HCT116 (cell line): ENCODE results near the gene CACNA1C.

Source experiments
- EGR1 ChIP-seq: IDR thresholded peaks from 2 replicates; pipeline ENCODE4 v1.6.1; 2012; ENCODE audit warnings: low read depth
- ELF1 ChIP-seq: IDR thresholded peaks from 2 replicates; pipeline ENCODE4 v1.6.1; 2012; ENCODE audit warnings: low read depth, borderline replicate concordance
- EZH2phosphoT487 ChIP-seq: fragments of 200-600 bp; IDR thresholded peaks from 2 replicates; pipeline ENCODE4 v1.6.1; 2018; ENCODE audit warnings: antibody characterized with exemption, borderline replicate concordance
- JUND ChIP-seq: IDR thresholded peaks from 2 replicates; pipeline ENCODE4 v1.6.1; 2012
- POLR2A ChIP-seq: IDR thresholded peaks from 2 replicates; pipeline ENCODE4 v1.7.0; 2011; ENCODE audit warnings: borderline replicate concordance; ENCODE audit not compliant: insufficient read depth, insufficient read length; ENCODE audit errors: extremely low read depth
- POLR2AphosphoS5 ChIP-seq: IDR thresholded peaks from 2 replicates; pipeline ENCODE4 v1.6.1; 2011; ENCODE audit warnings: mild to moderate bottlenecking, low read depth, low read length, moderate library complexity
- RAD21 ChIP-seq: IDR thresholded peaks from 2 replicates; pipeline ENCODE4 v1.6.1; 2012; ENCODE audit warnings: low read depth, mild to moderate bottlenecking
- SP1 ChIP-seq: IDR thresholded peaks from 2 replicates; pipeline ENCODE4 v1.6.1; 2012; ENCODE audit warnings: low read depth
- TF ChIP-seq, protein P1 (sequence below): IDR thresholded peaks from 2 replicates; pipeline ENCODE4 v1.6.1; 2012; ENCODE audit warnings: low read depth
- TF ChIP-seq, protein P2 (sequence below): IDR thresholded peaks from 2 replicates; pipeline ENCODE4 v1.6.1; 2012
- TF ChIP-seq, protein P3 (sequence below), 3 experiments: fragments of 200-600 bp in 1 of 3; sonication (generic) in 1 of 3; IDR thresholded peaks in 2 of 3; conservative IDR thresholded peaks in 1 of 3; 2 replicates each; pipeline ENCODE4 v1.5.1; 2012 to 2017; ENCODE audit warnings: low read depth in 2 of 3, low read length in 2 of 3, antibody characterized with exemption in 1 of 3, borderline replicate concordance in 1 of 3, control low read depth in 1 of 3, mild to moderate bottlenecking in 1 of 3, mixed read lengths in 1 of 3, mixed run types in 1 of 3, moderate library complexity in 1 of 3; ENCODE audit not compliant: insufficient read depth in 1 of 3
- TF ChIP-seq, protein P4 (sequence below): IDR thresholded peaks from 2 replicates; pipeline ENCODE4 v1.6.1; 2012

DNA sequence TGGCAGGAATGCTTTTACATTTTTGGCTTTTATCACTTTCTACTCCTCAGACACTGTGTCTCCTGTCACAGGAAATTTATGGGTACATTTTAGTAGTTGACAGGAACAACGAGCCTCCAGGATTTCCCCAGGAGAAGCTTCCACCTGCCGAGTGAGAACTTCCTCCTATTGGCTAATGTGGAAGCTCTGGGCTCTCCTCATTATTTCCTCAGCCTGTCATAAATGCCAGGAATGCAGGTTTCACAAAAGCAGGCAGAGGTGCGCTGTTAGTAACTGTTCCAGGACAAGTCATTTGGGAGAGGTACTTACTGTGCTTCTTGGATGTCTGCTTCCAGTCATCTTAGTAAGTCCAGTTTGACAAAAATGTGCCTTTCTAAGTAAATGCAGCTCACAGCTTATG lies 29.4 kb upstream of the CACNA1C start:
- TF ChIP-seq, protein P1, sequence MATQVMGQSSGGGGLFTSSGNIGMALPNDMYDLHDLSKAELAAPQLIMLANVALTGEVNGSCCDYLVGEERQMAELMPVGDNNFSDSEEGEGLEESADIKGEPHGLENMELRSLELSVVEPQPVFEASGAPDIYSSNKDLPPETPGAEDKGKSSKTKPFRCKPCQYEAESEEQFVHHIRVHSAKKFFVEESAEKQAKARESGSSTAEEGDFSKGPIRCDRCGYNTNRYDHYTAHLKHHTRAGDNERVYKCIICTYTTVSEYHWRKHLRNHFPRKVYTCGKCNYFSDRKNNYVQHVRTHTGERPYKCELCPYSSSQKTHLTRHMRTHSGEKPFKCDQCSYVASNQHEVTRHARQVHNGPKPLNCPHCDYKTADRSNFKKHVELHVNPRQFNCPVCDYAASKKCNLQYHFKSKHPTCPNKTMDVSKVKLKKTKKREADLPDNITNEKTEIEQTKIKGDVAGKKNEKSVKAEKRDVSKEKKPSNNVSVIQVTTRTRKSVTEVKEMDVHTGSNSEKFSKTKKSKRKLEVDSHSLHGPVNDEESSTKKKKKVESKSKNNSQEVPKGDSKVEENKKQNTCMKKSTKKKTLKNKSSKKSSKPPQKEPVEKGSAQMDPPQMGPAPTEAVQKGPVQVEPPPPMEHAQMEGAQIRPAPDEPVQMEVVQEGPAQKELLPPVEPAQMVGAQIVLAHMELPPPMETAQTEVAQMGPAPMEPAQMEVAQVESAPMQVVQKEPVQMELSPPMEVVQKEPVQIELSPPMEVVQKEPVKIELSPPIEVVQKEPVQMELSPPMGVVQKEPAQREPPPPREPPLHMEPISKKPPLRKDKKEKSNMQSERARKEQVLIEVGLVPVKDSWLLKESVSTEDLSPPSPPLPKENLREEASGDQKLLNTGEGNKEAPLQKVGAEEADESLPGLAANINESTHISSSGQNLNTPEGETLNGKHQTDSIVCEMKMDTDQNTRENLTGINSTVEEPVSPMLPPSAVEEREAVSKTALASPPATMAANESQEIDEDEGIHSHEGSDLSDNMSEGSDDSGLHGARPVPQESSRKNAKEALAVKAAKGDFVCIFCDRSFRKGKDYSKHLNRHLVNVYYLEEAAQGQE = no peak
- TF ChIP-seq, protein P2, sequence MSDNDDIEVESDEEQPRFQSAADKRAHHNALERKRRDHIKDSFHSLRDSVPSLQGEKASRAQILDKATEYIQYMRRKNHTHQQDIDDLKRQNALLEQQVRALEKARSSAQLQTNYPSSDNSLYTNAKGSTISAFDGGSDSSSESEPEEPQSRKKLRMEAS = no peak
- TF ChIP-seq, protein P3, sequence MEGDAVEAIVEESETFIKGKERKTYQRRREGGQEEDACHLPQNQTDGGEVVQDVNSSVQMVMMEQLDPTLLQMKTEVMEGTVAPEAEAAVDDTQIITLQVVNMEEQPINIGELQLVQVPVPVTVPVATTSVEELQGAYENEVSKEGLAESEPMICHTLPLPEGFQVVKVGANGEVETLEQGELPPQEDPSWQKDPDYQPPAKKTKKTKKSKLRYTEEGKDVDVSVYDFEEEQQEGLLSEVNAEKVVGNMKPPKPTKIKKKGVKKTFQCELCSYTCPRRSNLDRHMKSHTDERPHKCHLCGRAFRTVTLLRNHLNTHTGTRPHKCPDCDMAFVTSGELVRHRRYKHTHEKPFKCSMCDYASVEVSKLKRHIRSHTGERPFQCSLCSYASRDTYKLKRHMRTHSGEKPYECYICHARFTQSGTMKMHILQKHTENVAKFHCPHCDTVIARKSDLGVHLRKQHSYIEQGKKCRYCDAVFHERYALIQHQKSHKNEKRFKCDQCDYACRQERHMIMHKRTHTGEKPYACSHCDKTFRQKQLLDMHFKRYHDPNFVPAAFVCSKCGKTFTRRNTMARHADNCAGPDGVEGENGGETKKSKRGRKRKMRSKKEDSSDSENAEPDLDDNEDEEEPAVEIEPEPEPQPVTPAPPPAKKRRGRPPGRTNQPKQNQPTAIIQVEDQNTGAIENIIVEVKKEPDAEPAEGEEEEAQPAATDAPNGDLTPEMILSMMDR (IDR thresholded peaks at IDR 0.05 in 2 of 3, conservative IDR thresholded peaks at IDR 0.05 in 1 of 3; ENCODE audit: borderline replicate concordance in 1 of 3, insufficient read depth in 1 of 3, low read depth in 2 of 3, low read length in 2 of 3) = no peak
- no peak for TF ChIP-seq POLR2AphosphoS5
- TF ChIP-seq, protein P4, sequence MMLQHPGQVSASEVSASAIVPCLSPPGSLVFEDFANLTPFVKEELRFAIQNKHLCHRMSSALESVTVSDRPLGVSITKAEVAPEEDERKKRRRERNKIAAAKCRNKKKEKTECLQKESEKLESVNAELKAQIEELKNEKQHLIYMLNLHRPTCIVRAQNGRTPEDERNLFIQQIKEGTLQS = no peak
- no peak for TF ChIP-seq EGR1
- no peak for TF ChIP-seq SP1
- no peak for TF ChIP-seq EZH2phosphoT487
- TF ChIP-seq POLR2A = no peak
- TF ChIP-seq ELF1 = no peak
- TF ChIP-seq RAD21 = no peak
- TF ChIP-seq JUND = no peak
